ENCODE measurements around the gene PERM1. TPM values are rescaled to one million over a fixed set of nuclear protein-coding genes. Genes with fewer than 3 reads are reported as not detected.

PERM1 gene
- total RNA-seq, 1 experiment from 2014 or later = 1.5 TPM

GRCh38 chr1:1001057-1001783 lies 19.3 kb upstream of the PERM1 start:
- DNase-seq (ENCODE audit: low read depth, low spot score) = no peak
- Histone ChIP-seq H3K4me1 (ENCODE audit: control insufficient read depth, insufficient read depth, low read length) (peaks cover 35% of the 10 kb centered on the region), H3K9me3 (ENCODE audit: control insufficient read depth, insufficient read depth, low read depth, low read length) (no peaks in the 10 kb centered on the region), H3K4me3 (ENCODE audit: low read depth in 2 of 2, low read length in 2 of 2) (peak overlapping the region; percentile 56 to 65), H3K27ac (ENCODE audit: low read length) (peak overlapping the region; percentile 80), H3K27me3 (ENCODE audit: control insufficient read depth, insufficient read depth, low read length) (no peaks in the 10 kb centered on the region), H3K36me3 (ENCODE audit: control insufficient read depth, insufficient read depth, low read length) (no peaks in the 10 kb centered on the region; the same call in 1 of the 2 replicates)
- ChIA-PET CTCF (interaction anchor here (0.6 to 1.2 kb wide), 3 partner anchors 14 to 39 kb away, joined by 4 to 11 read pairs (median 7); no protein-coding TSS in a partner anchor), POLR2A (interaction anchor here (0.7 to 0.8 kb wide), 2 partner anchors 13 to 316 kb away, joined by 3 to 8 read pairs; partner anchors contain the start of gene ISG15)
- TF ChIP-seq POLR2AphosphoS5 (IDR thresholded peaks at IDR 0.05; ENCODE audit: low read depth, low read length) (peak; percentile 32; the same call in 1 of the 2 replicates), SIN3A (IDR thresholded peaks at IDR 0.05; ENCODE audit: borderline replicate concordance, insufficient read depth, low read depth, low read length) (no peak), TCF7L2 (IDR thresholded peaks at IDR 0.05; ENCODE audit: low read depth, low read length) (no peak)
- TF ChIP-seq, protein P1, sequence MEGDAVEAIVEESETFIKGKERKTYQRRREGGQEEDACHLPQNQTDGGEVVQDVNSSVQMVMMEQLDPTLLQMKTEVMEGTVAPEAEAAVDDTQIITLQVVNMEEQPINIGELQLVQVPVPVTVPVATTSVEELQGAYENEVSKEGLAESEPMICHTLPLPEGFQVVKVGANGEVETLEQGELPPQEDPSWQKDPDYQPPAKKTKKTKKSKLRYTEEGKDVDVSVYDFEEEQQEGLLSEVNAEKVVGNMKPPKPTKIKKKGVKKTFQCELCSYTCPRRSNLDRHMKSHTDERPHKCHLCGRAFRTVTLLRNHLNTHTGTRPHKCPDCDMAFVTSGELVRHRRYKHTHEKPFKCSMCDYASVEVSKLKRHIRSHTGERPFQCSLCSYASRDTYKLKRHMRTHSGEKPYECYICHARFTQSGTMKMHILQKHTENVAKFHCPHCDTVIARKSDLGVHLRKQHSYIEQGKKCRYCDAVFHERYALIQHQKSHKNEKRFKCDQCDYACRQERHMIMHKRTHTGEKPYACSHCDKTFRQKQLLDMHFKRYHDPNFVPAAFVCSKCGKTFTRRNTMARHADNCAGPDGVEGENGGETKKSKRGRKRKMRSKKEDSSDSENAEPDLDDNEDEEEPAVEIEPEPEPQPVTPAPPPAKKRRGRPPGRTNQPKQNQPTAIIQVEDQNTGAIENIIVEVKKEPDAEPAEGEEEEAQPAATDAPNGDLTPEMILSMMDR (IDR thresholded peaks at IDR 0.05) = no peak
- ATAC-seq = no peak
- intact Hi-C loops (cut with micrococcal nuclease; ENCODE audit: unreplicated experiment) (no loop called here), in situ Hi-C loops (cut with HindIII; ENCODE audit: low pct_unique_long_range_greater_than_20kb, low sequenced_read_pairs) (no loop called here)
- TSS peak; percentile 89 for BruUV-seq (replicated peaks)

DNA sequence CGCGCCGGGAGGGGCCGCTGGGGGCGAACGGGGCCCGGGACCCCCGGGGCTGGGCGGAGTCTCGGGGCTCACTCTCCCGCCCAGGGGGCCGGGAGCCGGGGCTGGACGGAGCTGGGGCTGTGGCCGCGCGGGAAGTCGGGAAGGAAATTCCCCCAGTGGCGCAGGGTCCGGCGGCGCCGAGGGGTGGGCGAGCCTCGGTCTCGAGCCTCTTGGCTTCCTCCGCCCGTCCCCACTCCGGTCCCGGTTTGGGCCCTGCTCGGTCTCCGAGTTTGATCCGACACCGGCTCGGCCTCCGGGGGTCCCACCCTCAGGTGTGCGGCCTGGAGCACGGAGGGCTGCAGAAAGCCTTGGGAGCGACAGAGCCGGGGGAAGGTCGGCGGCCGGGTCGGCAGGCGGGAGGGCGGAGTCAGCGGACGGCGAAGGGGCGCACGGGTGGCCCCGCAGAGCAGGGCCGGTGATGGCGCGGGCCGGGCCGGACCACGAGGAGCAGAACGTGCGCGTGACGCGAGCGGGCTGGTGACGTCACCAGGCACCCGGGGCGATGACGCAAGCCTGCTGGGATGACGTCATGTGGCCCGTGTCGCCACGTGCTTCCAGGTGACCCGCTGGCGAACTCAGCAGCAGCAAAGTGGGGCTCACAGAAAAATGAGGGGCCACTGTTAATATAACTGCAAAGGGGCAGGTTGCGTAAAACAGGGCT lies 18.6 kb upstream of the PERM1 start:
- H3K27ac ChIP-seq (ENCODE audit: low read length) = peak overlapping the region; percentile 80
- POLR2A ChIA-PET = interaction anchor here (0.8 kb wide), 1 partner anchor 13 kb away, joined by 8 read pairs; the partner anchor contains the start of gene ISG15
- ATAC-seq = peak; percentile 75
- intact Hi-C loops (cut with micrococcal nuclease; ENCODE audit: unreplicated experiment) (no loop called here), in situ Hi-C loops (cut with HindIII; ENCODE audit: low pct_unique_long_range_greater_than_20kb, low sequenced_read_pairs) (no loop called here)
- no peaks in the 10 kb centered on the region for H3K9me3 ChIP-seq (ENCODE audit: control insufficient read depth, insufficient read depth, low read depth, low read length)
- TF ChIP-seq TCF7L2 (IDR thresholded peaks at IDR 0.05; ENCODE audit: low read depth, low read length) (no peak), SIN3A (IDR thresholded peaks at IDR 0.05; ENCODE audit: borderline replicate concordance, insufficient read depth, low read depth, low read length) (0 out of 2 replicates have a peak, but pooled peaks have one; percentile 41)
- peaks cover 36% of the 10 kb centered on the region for H3K4me1 ChIP-seq (ENCODE audit: control insufficient read depth, insufficient read depth, low read length)
- H3K27me3 ChIP-seq (ENCODE audit: control insufficient read depth, insufficient read depth, low read length) = no peaks in the 10 kb centered on the region
- peak overlapping the region; percentile 56 to 65 for H3K4me3 ChIP-seq (ENCODE audit: low read depth in 2 of 2, low read length in 2 of 2)
- CTCF ChIA-PET = interaction anchor here (0.7 to 1.0 kb wide), 2 partner anchors 14 to 16 kb away, joined by 3 to 4 read pairs; no protein-coding TSS in a partner anchor
- DNase-seq (ENCODE audit: low read depth, low spot score) = no peak
- no peaks in the 10 kb centered on the region; the same call in 1 of the 2 replicates for H3K36me3 ChIP-seq (ENCODE audit: control insufficient read depth, insufficient read depth, low read length)
- BruUV-seq (replicated peaks) = no TSS peak

- ChIA-PET CTCF (interaction anchor here (1.0 kb wide), 1 partner anchor 15 kb away, joined by 3 read pairs; no protein-coding TSS in a partner anchor), POLR2A (no interaction called here)
- Histone ChIP-seq H3K4me3 (ENCODE audit: low read depth in 2 of 2, low read length in 2 of 2) (peak within 1 kb of the TSS; percentile 56 to 69), H3K36me3 (ENCODE audit: control insufficient read depth, insufficient read depth, low read length) (no peaks in the 10 kb centered on the region; the same call in 1 of the 2 replicates), H3K9me3 (ENCODE audit: control insufficient read depth, insufficient read depth, low read depth, low read length) (no peaks in the 10 kb centered on the region), H3K27ac (ENCODE audit: low read length) (peak within 1 kb of the TSS; percentile 80), H3K4me1 (ENCODE audit: control insufficient read depth, insufficient read depth, low read length) (peaks cover 29% of the 10 kb centered on the region), H3K27me3 (ENCODE audit: control insufficient read depth, insufficient read depth, low read length) (no peaks in the 10 kb centered on the region)
- in situ Hi-C loops (cut with HindIII; ENCODE audit: low pct_unique_long_range_greater_than_20kb, low sequenced_read_pairs) = no loop called here
- BruUV-seq (replicated peaks) = TSS peak; percentile 94
- DNase-seq (ENCODE audit: low read depth, low spot score) = no peak
- peak; percentile 73 for ATAC-seq
- TF ChIP-seq TCF7L2 (IDR thresholded peaks at IDR 0.05; ENCODE audit: low read depth, low read length) (no peak), REST (IDR thresholded peaks at IDR 0.05; ENCODE audit: insufficient read depth in 1 of 2, low read depth in 2 of 2, low read length in 1 of 2) (no peak), SIN3A (IDR thresholded peaks at IDR 0.05; ENCODE audit: borderline replicate concordance, insufficient read depth, low read depth, low read length) (no peak), POLR2AphosphoS5 (IDR thresholded peaks at IDR 0.05; ENCODE audit: low read depth, low read length) (no peak)
- TF ChIP-seq, protein P1 (IDR thresholded peaks at IDR 0.05) = no peak
- intact Hi-C loops (cut with micrococcal nuclease; ENCODE audit: unreplicated experiment) = no loop called here
Observed at GRCh38 chr1:999725-1000356, 17.9 kb upstream of the PERM1 start, which contains the start of gene HES4. TSS of gene HES4 (minus strand) at chr1:1000097. CDS start at chr1:999973, 124 bp downstream.

Data from Panc1 (cell line).